ENCODE results near the gene KIF5C. TPM values are rescaled to one million over a fixed set of nuclear protein-coding genes. Genes with fewer than 3 reads are reported as not detected.

KIF5C gene
- total RNA-seq, 4 donors from 2014 or later: 0.51 to 2.8 (median 2.0) TPM

- no peaks in the 10 kb centered on the region for H3K4me1 ChIP-seq
- H3K27ac ChIP-seq: no peak overlapping the region
- in situ Hi-C loops (cut with MboI; ENCODE audit: low sequenced_read_pairs in 4 of 4) (no loop called here), intact Hi-C loops (cut with DNase I; ENCODE audit: low total_unique reads) (no loop called here)
- H3K27me3 ChIP-seq: peaks cover 13 to 31% (median 30%) of the 10 kb centered on the region in 3 donors
- no peak for ATAC-seq
- TF ChIP-seq CTCF (IDR thresholded peaks at IDR 0.05 in 4 of 5, conservative IDR thresholded peaks at IDR 0.05 in 1 of 5) (no peak), POLR2A (IDR thresholded peaks at IDR 0.05) (no peak)
- no peak for DNase-seq
- H3K4me3 ChIP-seq: no peak overlapping the region
- no peaks in the 10 kb centered on the region for H3K9me3 ChIP-seq
- no peaks in the 10 kb centered on the region for H3K36me3 ChIP-seq
These were observed 162.8 kb downstream of the KIF5C start for GRCh38 chr2:149037851-149038250.

- no peak for TF ChIP-seq CTCF (IDR thresholded peaks at IDR 0.05 in 4 of 5, conservative IDR thresholded peaks at IDR 0.05 in 1 of 5)
- TF ChIP-seq POLR2A (IDR thresholded peaks at IDR 0.05): no peak
- Histone ChIP-seq H3K4me3 (no peak within 1 kb of the TSS), H3K9me3 (no peaks in the 10 kb centered on the region), H3K36me3 (no peaks in the 10 kb centered on the region), H3K27ac (no peak within 1 kb of the TSS), H3K4me1 (no peaks in the 10 kb centered on the region), H3K27me3 (peaks cover 13 to 31% (median 30%) of the 10 kb centered on the region in 3 donors)
- ATAC-seq: no peak
- in situ Hi-C loops (cut with MboI; ENCODE audit: low sequenced_read_pairs in 4 of 4): no loop called here
- DNase-seq: no peak
- intact Hi-C loops (cut with DNase I; ENCODE audit: low total_unique reads): no loop called here
These were observed 163.6 kb downstream of the KIF5C start, which contains the start of gene LYPD6B for GRCh38 chr2:149038442-149039212. TSS of gene LYPD6B (plus strand) at chr2:149038699. CDS start at chr2:149130949, 92,250 bp downstream.

GRCh38 chr2:149039213-149039724, 164.2 kb downstream of the KIF5C start:
- Histone ChIP-seq H3K27ac (no peak overlapping the region), H3K4me3 (no peak overlapping the region), H3K4me1 (no peaks in the 10 kb centered on the region), H3K36me3 (no peaks in the 10 kb centered on the region), H3K9me3 (no peaks in the 10 kb centered on the region), H3K27me3 (peaks cover 13 to 31% (median 30%) of the 10 kb centered on the region in 3 donors)
- DNase-seq (no peak), ATAC-seq (no peak)
- intact Hi-C loops (cut with DNase I; ENCODE audit: low total_unique reads) (no loop called here), in situ Hi-C loops (cut with MboI; ENCODE audit: low sequenced_read_pairs in 4 of 4) (no loop called here)
- no peak for TF ChIP-seq POLR2A (IDR thresholded peaks at IDR 0.05)
- TF ChIP-seq CTCF (IDR thresholded peaks at IDR 0.05 in 4 of 5, conservative IDR thresholded peaks at IDR 0.05 in 1 of 5): no peak

- Histone ChIP-seq H3K4me1 (no peaks in the 10 kb centered on the region), H3K4me3 (no peak overlapping the region), H3K9me3 (no peaks in the 10 kb centered on the region), H3K27ac (no peak overlapping the region), H3K36me3 (no peaks in the 10 kb centered on the region), H3K27me3 (peaks cover 13 to 31% (median 30%) of the 10 kb centered on the region in 3 donors)
- ATAC-seq: no peak
- TF ChIP-seq POLR2A (IDR thresholded peaks at IDR 0.05): no peak
- no peak for TF ChIP-seq CTCF (IDR thresholded peaks at IDR 0.05 in 4 of 5, conservative IDR thresholded peaks at IDR 0.05 in 1 of 5)
- in situ Hi-C loops (cut with MboI; ENCODE audit: low sequenced_read_pairs in 4 of 4) (no loop called here), intact Hi-C loops (cut with DNase I; ENCODE audit: low total_unique reads) (no loop called here)
- no peak for DNase-seq
These were observed 165.4 kb downstream of the KIF5C start for GRCh38 chr2:149040451-149040850.

All from gastrocnemius medialis (tissue), 4 donors.